AG09319 (cell line): ENCODE measurements around the gene NDUFC1.

Experiments used
- DNase-seq: peaks from one replicate; pipeline ENCODE4 v3.0.0-alpha.2; 2010; ENCODE audit warnings: low read depth; ENCODE audit errors: extremely low read depth
- CTCF ChIP-seq: IDR thresholded peaks from 2 replicates; pipeline ENCODE4 v1.5.1; 2011; ENCODE audit warnings: low read depth, mild to moderate bottlenecking, inconsistent platforms, low read length, moderate library complexity

Gene NDUFC1

GRCh38 chr4:139278485-139278884 is 23.8 kb downstream of the NDUFC1 start:
- DNase-seq: no peak
- TF ChIP-seq CTCF: no peak

GRCh38 chr4:139275281-139275735 is 27.0 kb downstream of the NDUFC1 start:
- no peak for DNase-seq
- no peak for TF ChIP-seq CTCF

- no peak for TF ChIP-seq CTCF
- DNase-seq: no peak
Observed at GRCh38 chr4:139274790-139275189, 27.5 kb downstream of the NDUFC1 start.

GRCh38 chr4:139273835-139274234 is 28.4 kb downstream of the NDUFC1 start:
- no peak for DNase-seq
- TF ChIP-seq CTCF: no peak

- TF ChIP-seq CTCF: no peak
Observed at GRCh38 chr4:139267301-139267700, 35.0 kb downstream of the NDUFC1 start.

GRCh38 chr4:139266583-139267257 is 35.6 kb downstream of the NDUFC1 start:
- no peak; the same call in 1 of the 2 replicates for TF ChIP-seq CTCF
- DNase-seq: peak; percentile 37

More at GRCh38 chr4:139267301-139267700, 35.0 kb downstream of the NDUFC1 start:
- no peak for DNase-seq

- TF ChIP-seq CTCF: no peak
- DNase-seq: no peak
Observed at GRCh38 chr4:139266208-139266582, 36.1 kb downstream of the NDUFC1 start.
